ENCODE data around the gene RIT2.

The RIT2 gene

GRCh38 chr18:42892181-42892580 lies 223.3 kb downstream of the RIT2 start:
- Histone ChIP-seq H3K4me3 (ENCODE audit: low read depth, low read length) (no peak overlapping the region), H3K9ac (ENCODE audit: low read depth, low read length) (no peak overlapping the region), H3K27me3 (ENCODE audit: control insufficient read depth, insufficient read depth, low read length) (no peaks in the 10 kb centered on the region), H3K9me3 (ENCODE audit: control insufficient read depth, insufficient read depth, low read length) (no peaks in the 10 kb centered on the region), H3K36me3 (ENCODE audit: control insufficient read depth, insufficient read depth, low read length) (no peaks in the 10 kb centered on the region), H3K27ac (ENCODE audit: low read depth, low read length) (no peak overlapping the region), H3K4me1 (ENCODE audit: control insufficient read depth, insufficient read depth, low read length) (peaks cover 5% of the 10 kb centered on the region)

GRCh38 chr18:42891705-42892104 lies 223.8 kb downstream of the RIT2 start:
- H3K27ac ChIP-seq (ENCODE audit: low read depth, low read length), result no peak overlapping the region
- H3K4me1 ChIP-seq (ENCODE audit: control insufficient read depth, insufficient read depth, low read length), result peaks cover 9% of the 10 kb centered on the region
- no peaks in the 10 kb centered on the region for H3K9me3 ChIP-seq (ENCODE audit: control insufficient read depth, insufficient read depth, low read length)
- no peak overlapping the region for H3K9ac ChIP-seq (ENCODE audit: low read depth, low read length)
- H3K36me3 ChIP-seq (ENCODE audit: control insufficient read depth, insufficient read depth, low read length), result no peaks in the 10 kb centered on the region
- H3K4me3 ChIP-seq (ENCODE audit: low read depth, low read length), result no peak overlapping the region
- H3K27me3 ChIP-seq (ENCODE audit: control insufficient read depth, insufficient read depth, low read length), result no peaks in the 10 kb centered on the region

DNA sequence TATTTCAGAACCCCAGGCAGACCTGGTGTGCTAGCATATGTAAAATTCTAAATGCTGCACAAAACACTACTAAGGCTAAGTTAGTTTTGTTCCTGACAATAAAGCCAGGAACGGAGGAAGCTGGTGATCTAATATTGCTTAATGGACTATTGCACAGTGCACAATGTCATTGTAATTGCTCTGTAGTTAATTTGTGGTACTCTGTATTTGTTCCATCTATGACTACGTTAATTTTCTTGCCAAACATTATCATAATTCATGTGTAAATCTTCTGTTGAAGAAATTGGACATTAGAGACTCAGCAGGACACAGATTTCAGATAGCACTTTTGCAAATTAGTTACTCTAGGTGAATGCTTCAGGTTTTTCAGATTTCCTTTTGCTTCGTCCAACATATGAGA lies 232.3 kb downstream of the RIT2 start:
- no peaks in the 10 kb centered on the region for H3K27me3 ChIP-seq (ENCODE audit: control insufficient read depth, insufficient read depth, low read length)
- H3K4me3 ChIP-seq (ENCODE audit: low read depth, low read length), result no peak overlapping the region
- H3K9ac ChIP-seq (ENCODE audit: low read depth, low read length), result no peak overlapping the region
- no peaks in the 10 kb centered on the region for H3K36me3 ChIP-seq (ENCODE audit: control insufficient read depth, insufficient read depth, low read length)
- H3K4me1 ChIP-seq (ENCODE audit: control insufficient read depth, insufficient read depth, low read length), result peaks cover 6% of the 10 kb centered on the region
- H3K9me3 ChIP-seq (ENCODE audit: control insufficient read depth, insufficient read depth, low read length), result no peaks in the 10 kb centered on the region
- H3K27ac ChIP-seq (ENCODE audit: low read depth, low read length), result no peak overlapping the region

GRCh38 chr18:42882122-42882521 lies 233.4 kb downstream of the RIT2 start:
- peaks cover 4% of the 10 kb centered on the region; the same call in 1 of the 2 replicates for H3K4me1 ChIP-seq (ENCODE audit: control insufficient read depth, insufficient read depth, low read length)
- no peaks in the 10 kb centered on the region for H3K36me3 ChIP-seq (ENCODE audit: control insufficient read depth, insufficient read depth, low read length)
- no peak overlapping the region for H3K9ac ChIP-seq (ENCODE audit: low read depth, low read length)
- H3K4me3 ChIP-seq (ENCODE audit: low read depth, low read length), result no peak overlapping the region
- no peaks in the 10 kb centered on the region for H3K9me3 ChIP-seq (ENCODE audit: control insufficient read depth, insufficient read depth, low read length)
- no peak overlapping the region for H3K27ac ChIP-seq (ENCODE audit: low read depth, low read length)
- H3K27me3 ChIP-seq (ENCODE audit: control insufficient read depth, insufficient read depth, low read length), result no peaks in the 10 kb centered on the region

GRCh38 chr18:42872838-42873237 lies 242.6 kb downstream of the RIT2 start:
- Histone ChIP-seq H3K4me1 (ENCODE audit: control insufficient read depth, insufficient read depth, low read length) (no peaks in the 10 kb centered on the region), H3K9ac (ENCODE audit: low read depth, low read length) (no peak overlapping the region), H3K27me3 (ENCODE audit: control insufficient read depth, insufficient read depth, low read length) (no peaks in the 10 kb centered on the region), H3K4me3 (ENCODE audit: low read depth, low read length) (no peak overlapping the region), H3K27ac (ENCODE audit: low read depth, low read length) (no peak overlapping the region), H3K36me3 (ENCODE audit: control insufficient read depth, insufficient read depth, low read length) (no peaks in the 10 kb centered on the region), H3K9me3 (ENCODE audit: control insufficient read depth, insufficient read depth, low read length) (no peaks in the 10 kb centered on the region)

GRCh38 chr18:42864876-42865275 lies 250.6 kb downstream of the RIT2 start:
- Histone ChIP-seq H3K36me3 (ENCODE audit: control insufficient read depth, insufficient read depth, low read length) (no peaks in the 10 kb centered on the region), H3K9me3 (ENCODE audit: control insufficient read depth, insufficient read depth, low read length) (no peaks in the 10 kb centered on the region), H3K4me3 (ENCODE audit: low read depth, low read length) (no peak overlapping the region), H3K27ac (ENCODE audit: low read depth, low read length) (no peak overlapping the region), H3K27me3 (ENCODE audit: control insufficient read depth, insufficient read depth, low read length) (no peaks in the 10 kb centered on the region), H3K4me1 (ENCODE audit: control insufficient read depth, insufficient read depth, low read length) (no peaks in the 10 kb centered on the region), H3K9ac (ENCODE audit: low read depth, low read length) (no peak overlapping the region)

- no peaks in the 10 kb centered on the region for H3K36me3 ChIP-seq (ENCODE audit: control insufficient read depth, insufficient read depth, low read length)
- H3K27ac ChIP-seq (ENCODE audit: low read depth, low read length), result no peak overlapping the region
- H3K9ac ChIP-seq (ENCODE audit: low read depth, low read length), result no peak overlapping the region
- no peaks in the 10 kb centered on the region for H3K9me3 ChIP-seq (ENCODE audit: control insufficient read depth, insufficient read depth, low read length)
- H3K27me3 ChIP-seq (ENCODE audit: control insufficient read depth, insufficient read depth, low read length), result no peaks in the 10 kb centered on the region
- H3K4me3 ChIP-seq (ENCODE audit: low read depth, low read length), result no peak overlapping the region
- H3K4me1 ChIP-seq (ENCODE audit: control insufficient read depth, insufficient read depth, low read length), result no peaks in the 10 kb centered on the region
Measured at GRCh38 chr18:42861271-42861670, 254.2 kb downstream of the RIT2 start.

DNA sequence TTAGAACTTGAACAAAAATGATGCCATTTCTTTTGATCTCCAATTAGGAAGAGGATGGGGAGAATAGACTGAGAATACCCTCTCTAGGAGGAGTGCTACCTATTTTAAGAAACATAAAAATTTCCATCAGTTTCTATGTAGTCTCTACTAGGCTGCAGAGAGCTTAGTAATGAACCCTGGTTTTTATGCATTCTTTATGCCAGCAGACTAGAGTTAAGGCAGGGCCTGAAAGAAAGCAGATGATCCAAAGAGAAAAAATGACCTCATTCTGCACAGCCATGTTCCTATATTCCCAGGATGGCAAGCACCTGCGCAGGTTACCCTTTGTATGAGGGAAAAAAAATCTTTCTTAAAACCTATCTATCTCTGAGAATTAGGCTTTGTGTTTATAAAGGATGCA lies 254.9 kb downstream of the RIT2 start:
- H3K4me3 ChIP-seq (ENCODE audit: low read depth, low read length), result no peak overlapping the region
- no peaks in the 10 kb centered on the region for H3K9me3 ChIP-seq (ENCODE audit: control insufficient read depth, insufficient read depth, low read length)
- no peak overlapping the region for H3K9ac ChIP-seq (ENCODE audit: low read depth, low read length)

DNA sequence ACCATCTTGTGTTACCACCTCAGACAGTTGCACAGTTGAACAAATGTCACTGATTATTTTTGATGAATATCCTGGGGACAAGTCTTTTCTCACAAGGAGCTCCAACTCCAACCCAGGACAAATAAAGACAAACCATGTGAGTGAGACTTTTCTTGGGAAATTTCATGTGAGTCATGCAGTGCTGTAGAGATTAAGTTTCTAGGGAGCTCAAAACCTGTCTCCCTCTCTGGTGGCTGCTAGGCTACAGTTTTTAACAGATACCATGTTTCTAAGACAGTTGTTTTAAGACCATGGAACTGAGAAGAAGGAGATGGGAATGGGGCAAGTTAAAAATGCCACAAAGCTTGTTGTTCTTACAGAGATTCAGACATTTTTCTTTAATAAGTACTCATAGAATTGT lies 255.5 kb downstream of the RIT2 start:
- no peak overlapping the region for H3K4me3 ChIP-seq (ENCODE audit: low read depth, low read length)
- H3K9me3 ChIP-seq (ENCODE audit: control insufficient read depth, insufficient read depth, low read length), result no peaks in the 10 kb centered on the region
- no peaks in the 10 kb centered on the region for H3K36me3 ChIP-seq (ENCODE audit: control insufficient read depth, insufficient read depth, low read length)
- H3K4me1 ChIP-seq (ENCODE audit: control insufficient read depth, insufficient read depth, low read length), result peaks cover 5% of the 10 kb centered on the region; the same call in 1 of the 2 replicates
- no peaks in the 10 kb centered on the region for H3K27me3 ChIP-seq (ENCODE audit: control insufficient read depth, insufficient read depth, low read length)
- no peak overlapping the region for H3K9ac ChIP-seq (ENCODE audit: low read depth, low read length)
- H3K27ac ChIP-seq (ENCODE audit: low read depth, low read length), result no peak overlapping the region

More for the DNA sequence above, 254.9 kb downstream of the RIT2 start:
- Histone ChIP-seq H3K27me3 (ENCODE audit: control insufficient read depth, insufficient read depth, low read length) (no peaks in the 10 kb centered on the region), H3K4me1 (ENCODE audit: control insufficient read depth, insufficient read depth, low read length) (no peaks in the 10 kb centered on the region), H3K36me3 (ENCODE audit: control insufficient read depth, insufficient read depth, low read length) (no peaks in the 10 kb centered on the region), H3K27ac (ENCODE audit: low read depth, low read length) (no peak overlapping the region)

DNA sequence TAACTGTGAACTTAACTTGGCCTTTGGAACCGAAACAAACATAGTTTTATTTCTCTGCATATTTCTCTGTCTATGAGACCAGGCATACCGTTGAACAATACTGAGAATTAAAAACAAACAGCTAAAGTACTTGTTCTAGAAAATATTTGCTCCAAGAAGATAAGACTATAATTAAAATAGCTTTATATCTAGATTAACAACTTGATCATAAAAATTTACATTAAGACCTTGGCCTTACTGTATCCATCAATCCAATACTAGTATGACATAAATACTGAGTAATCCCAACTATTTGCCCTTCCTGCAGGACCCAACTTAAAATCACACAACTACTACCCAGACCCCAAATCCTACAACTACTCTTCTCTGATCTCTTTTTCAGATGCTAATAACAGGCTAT lies 260.9 kb downstream of the RIT2 start:
- H3K9ac ChIP-seq (ENCODE audit: low read depth, low read length), result no peak overlapping the region
- H3K4me3 ChIP-seq (ENCODE audit: low read depth, low read length), result no peak overlapping the region
- H3K27me3 ChIP-seq (ENCODE audit: control insufficient read depth, insufficient read depth, low read length), result no peaks in the 10 kb centered on the region
- peaks cover 15% of the 10 kb centered on the region; the same call in 1 of the 2 replicates for H3K4me1 ChIP-seq (ENCODE audit: control insufficient read depth, insufficient read depth, low read length)
- no peaks in the 10 kb centered on the region for H3K36me3 ChIP-seq (ENCODE audit: control insufficient read depth, insufficient read depth, low read length)
- H3K9me3 ChIP-seq (ENCODE audit: control insufficient read depth, insufficient read depth, low read length), result no peaks in the 10 kb centered on the region
- no peak overlapping the region for H3K27ac ChIP-seq (ENCODE audit: low read depth, low read length)

DNA sequence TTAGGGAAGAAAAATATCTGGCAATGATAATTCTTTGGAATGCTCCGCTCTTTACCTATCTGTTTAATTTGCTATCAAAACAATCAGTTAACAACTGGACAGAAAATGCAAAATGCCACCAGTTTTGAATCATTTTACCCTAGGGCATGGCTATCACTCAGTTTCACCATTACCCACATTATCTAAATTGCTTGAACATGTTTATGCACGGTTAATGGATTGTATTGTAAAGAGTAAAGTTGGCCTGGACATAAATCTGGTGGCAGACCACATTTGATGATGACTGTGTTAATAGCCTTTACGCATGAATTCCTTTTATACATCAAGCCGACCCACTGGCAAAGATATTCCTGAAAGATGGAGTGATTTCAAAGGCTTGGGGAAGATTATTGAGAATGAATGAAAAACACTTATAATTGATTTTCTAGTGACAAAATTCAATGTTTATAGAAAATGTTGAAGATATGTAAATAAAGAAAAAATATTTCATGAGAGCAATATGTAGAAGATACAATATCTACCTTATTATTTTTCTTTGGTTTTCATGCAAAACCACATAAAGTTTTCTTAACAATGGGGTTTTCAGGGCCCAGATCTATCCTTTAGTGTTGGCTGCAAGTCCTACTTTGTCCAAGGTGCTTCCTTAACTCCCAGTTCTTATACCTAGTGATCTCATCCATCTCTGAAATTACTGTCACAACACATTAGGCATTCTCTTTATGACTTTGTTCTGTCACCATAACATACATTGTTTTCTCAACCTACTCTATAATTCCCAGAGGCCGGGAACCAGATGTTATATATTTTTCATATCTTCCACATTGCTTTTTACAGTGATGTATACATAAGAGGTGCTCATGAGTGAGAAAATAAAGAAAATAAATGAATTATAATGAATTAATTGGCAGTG lies 265.1 kb downstream of the RIT2 start:
- no peak overlapping the region for H3K27ac ChIP-seq (ENCODE audit: low read depth, low read length)
- no peak overlapping the region for H3K9ac ChIP-seq (ENCODE audit: low read depth, low read length)
- H3K27me3 ChIP-seq (ENCODE audit: control insufficient read depth, insufficient read depth, low read length), result no peaks in the 10 kb centered on the region
- no peak overlapping the region for H3K4me3 ChIP-seq (ENCODE audit: low read depth, low read length)
- no peaks in the 10 kb centered on the region for H3K36me3 ChIP-seq (ENCODE audit: control insufficient read depth, insufficient read depth, low read length)
- peaks cover 14% of the 10 kb centered on the region; the same call in 1 of the 2 replicates for H3K4me1 ChIP-seq (ENCODE audit: control insufficient read depth, insufficient read depth, low read length)
- H3K9me3 ChIP-seq (ENCODE audit: control insufficient read depth, insufficient read depth, low read length), result no peaks in the 10 kb centered on the region
